ENCODE measurements around the gene ALAD. TPM values are rescaled to one million over a fixed set of nuclear protein-coding genes. Genes with fewer than 3 reads are reported as not detected.

Gene ALAD
- total RNA-seq, 4 donors from 2014 or later: 19.1 to 52.0 (median 33.5) TPM

DNA sequence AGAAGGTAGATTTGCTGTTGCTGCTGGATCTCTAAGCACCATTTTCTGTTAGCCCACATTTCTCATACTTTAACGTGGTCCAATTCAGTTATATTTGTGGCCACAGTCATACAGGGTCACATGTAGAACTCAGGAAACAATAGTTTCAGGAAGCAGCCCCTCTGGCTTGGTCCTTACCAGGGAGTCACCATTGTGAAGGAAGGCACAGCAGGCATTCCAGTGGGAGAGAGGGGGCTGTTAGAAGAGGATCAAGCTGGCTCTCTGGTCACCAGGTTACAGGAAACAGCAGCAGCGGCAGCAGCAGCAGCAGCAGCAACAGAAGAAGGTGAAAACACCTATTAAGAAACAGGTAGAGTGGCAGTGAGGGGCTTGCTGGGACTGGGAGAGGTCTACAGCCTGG lies 24.0 kb upstream of the ALAD start:
- Histone ChIP-seq H3K4me3 (no peak overlapping the region), H3K4me1 (no peaks in the 10 kb centered on the region), H3K27me3 (no peaks in the 10 kb centered on the region), H3K36me3 (no peaks in the 10 kb centered on the region), H3K27ac (no peak overlapping the region), H3K9me3 (no peaks in the 10 kb centered on the region)
- 47 to 53% methylated on average over 2 of the region's 2 CpGs for WGBS, 2 donors
- TF ChIP-seq CTCF (IDR thresholded peaks at IDR 0.05) (no peak), POLR2A (IDR thresholded peaks at IDR 0.05) (no peak)
- no peak for DNase-seq
- intact Hi-C loops (cut with DNase I): no loop called here

DNA sequence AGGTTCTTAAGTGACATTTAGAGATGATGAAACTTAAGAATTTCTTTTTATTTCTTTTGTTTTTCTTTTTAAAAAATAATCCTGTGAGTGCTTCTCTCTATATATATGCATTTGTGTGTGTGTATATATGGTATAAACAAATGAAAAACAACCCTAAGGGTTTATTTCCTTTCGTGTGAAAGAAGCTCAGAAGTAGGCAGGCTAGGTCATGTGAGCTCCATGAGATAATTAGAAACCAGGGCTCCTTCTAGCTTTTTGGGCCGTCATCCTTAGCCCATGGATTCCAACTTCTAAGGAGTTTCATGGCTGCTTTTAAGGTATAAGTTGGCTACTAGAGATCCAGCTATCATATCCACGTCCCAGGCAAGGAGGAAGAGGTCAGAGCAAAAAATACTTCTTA lies 20.6 kb upstream of the ALAD start:
- H3K36me3 ChIP-seq: no peaks in the 10 kb centered on the region
- no peaks in the 10 kb centered on the region for H3K27me3 ChIP-seq
- intact Hi-C loops (cut with DNase I): no loop called here
- no peak overlapping the region for H3K27ac ChIP-seq
- no peaks in the 10 kb centered on the region for H3K9me3 ChIP-seq
- H3K4me1 ChIP-seq: no peaks in the 10 kb centered on the region
- no peak for TF ChIP-seq CTCF (IDR thresholded peaks at IDR 0.05)
- no peak for TF ChIP-seq POLR2A (IDR thresholded peaks at IDR 0.05)
- 63 to 77% methylated on average over 3 of the region's 3 CpGs for WGBS, 2 donors
- no peak for DNase-seq
- H3K4me3 ChIP-seq: no peak overlapping the region

GRCh38 chr9:113417370-113417769 lies 16.3 kb upstream of the ALAD start:
- Histone ChIP-seq H3K27ac (no peak overlapping the region), H3K27me3 (no peaks in the 10 kb centered on the region), H3K4me1 (no peaks in the 10 kb centered on the region), H3K36me3 (no peaks in the 10 kb centered on the region), H3K9me3 (no peaks in the 10 kb centered on the region), H3K4me3 (no peak overlapping the region)
- 75 to 85% methylated on average over 4 of the region's 4 CpGs for WGBS, 2 donors
- intact Hi-C loops (cut with DNase I): no loop called here
- DNase-seq: no peak
- TF ChIP-seq CTCF (IDR thresholded peaks at IDR 0.05) (no peak), POLR2A (IDR thresholded peaks at IDR 0.05) (no peak)

DNA sequence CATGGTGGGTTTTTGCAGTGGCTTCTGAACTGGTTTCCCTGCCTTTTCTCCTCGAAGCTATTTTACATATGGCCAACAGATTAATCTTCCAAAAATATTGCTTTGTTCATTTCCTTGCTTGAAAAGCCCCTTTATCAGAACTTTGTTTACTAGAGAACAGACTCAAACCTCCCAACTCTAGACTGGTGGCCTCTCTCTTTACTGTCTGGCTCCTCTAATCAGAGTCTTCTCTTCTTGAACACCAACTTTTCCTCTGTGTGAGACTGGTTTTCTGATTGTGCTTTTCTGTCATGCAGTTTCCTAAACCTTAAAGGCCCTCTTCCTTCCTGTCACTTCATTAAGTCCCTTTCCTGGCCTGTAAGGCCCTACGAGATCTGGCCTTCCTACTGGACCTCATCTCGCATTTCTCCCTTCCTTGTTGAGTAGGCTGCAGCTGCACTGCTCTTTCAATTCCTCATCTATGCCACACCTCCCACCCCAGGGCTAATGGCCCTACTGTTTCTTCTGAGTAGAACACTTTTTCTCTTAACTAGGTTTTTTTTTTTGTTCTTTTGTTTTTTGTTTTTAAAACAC lies 15.2 kb upstream of the ALAD start:
- Histone ChIP-seq H3K27me3 (no peaks in the 10 kb centered on the region), H3K9me3 (no peaks in the 10 kb centered on the region), H3K36me3 (no peaks in the 10 kb centered on the region), H3K4me3 (no peak overlapping the region), H3K4me1 (peaks cover 0 to 7% (median 0%) of the 10 kb centered on the region in 3 donors), H3K27ac (no peak overlapping the region)
- TF ChIP-seq CTCF (IDR thresholded peaks at IDR 0.05) (no peak), POLR2A (IDR thresholded peaks at IDR 0.05) (no peak)
- DNase-seq: no peak
- intact Hi-C loops (cut with DNase I): no loop called here
- 50 to 59% methylated on average over 3 of the region's 3 CpGs for WGBS, 2 donors

DNA sequence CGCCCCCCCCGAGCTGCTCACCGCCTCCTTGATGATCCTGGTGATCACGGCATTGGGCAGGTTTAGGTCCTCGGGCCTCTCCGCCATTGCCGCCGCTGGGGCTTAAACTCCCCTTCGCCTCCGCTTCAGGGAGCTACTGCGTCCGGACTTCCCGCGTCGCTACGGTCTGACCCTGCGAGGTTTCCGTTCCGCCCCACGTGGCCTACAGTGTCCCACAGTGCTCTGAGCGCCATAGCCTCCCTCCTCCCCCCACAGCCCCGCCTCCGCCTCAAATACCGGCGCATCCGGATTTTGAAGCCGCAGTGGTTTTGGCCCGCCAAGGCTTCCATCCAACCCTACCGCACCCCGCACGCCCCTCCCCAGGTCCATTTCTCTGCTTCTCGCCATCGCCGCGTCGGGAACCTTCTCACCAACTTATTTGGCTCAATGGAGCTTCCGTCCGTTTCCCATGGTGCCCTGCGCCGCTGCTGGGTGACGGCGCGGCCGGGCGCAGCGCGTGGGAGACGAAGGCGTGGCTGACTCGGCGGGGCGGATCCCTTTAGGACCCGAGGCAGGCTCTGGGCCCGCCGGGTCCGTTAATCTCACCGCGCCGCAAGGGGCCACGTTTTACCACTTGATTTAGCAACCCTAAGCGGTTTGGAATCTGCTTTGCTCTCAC lies 9.3 kb upstream of the ALAD start, which contains the start of the genes C9orf43 and POLE3:
C9orf43 (plus strand) TSS at position 541 of the 658 bp plus-strand sequence. CDS start 2,747 bp downstream, outside the sequence.
POLE3 (minus strand) TSS at position 469 of the 658 bp plus-strand sequence; CDS start at position 87, 382 bp downstream.
- H3K9me3 ChIP-seq: no peaks in the 10 kb centered on the region
- no peaks in the 10 kb centered on the region for H3K27me3 ChIP-seq
- intact Hi-C loops (cut with DNase I): no loop called here
- peak within 1 kb of the TSS; percentile 92 to 99 (median 96) for H3K27ac ChIP-seq
- DNase-seq: peak; percentile 86
- peaks cover 7 to 44% (median 10%) of the 10 kb centered on the region in 3 donors for H3K4me1 ChIP-seq
- WGBS, 2 donors: 1% methylated on average over 21 to 24 of the region's 61 CpGs
- H3K4me3 ChIP-seq: peak within 1 kb of the TSS; percentile 78 to 95 (median 90)
- TF ChIP-seq POLR2A (IDR thresholded peaks at IDR 0.05) (peak in 3 of 4 donors; percentile 16 to 73 (median 49)), CTCF (IDR thresholded peaks at IDR 0.05) (peak in 2 of 6 experiments; percentile 26 to 33)
- H3K36me3 ChIP-seq: peaks cover 0 to 20% (median 5%) of the 10 kb centered on the region in 3 donors
